Cardiac fibroblast (primary cell): ENCODE results near the gene GABRG3.

Experiments used
- DNase-seq, 2 donors: peaks; one replicate each; pipeline versions ENCODE4 v3.0.0 to v3.0.0-alpha.2; 2010; ENCODE audit warnings: low read depth in 2 of 2
- H3K4me3 ChIP-seq, 2 donors: replicated peaks in 1 of 2; 1 replicate in 1 of 2; 2 replicates in 1 of 2; pipeline ENCODE4 v1.5.1; 2011; ENCODE audit warnings: low read depth in 2 of 2, low read length in 2 of 2, mild to moderate bottlenecking in 2 of 2, moderate library complexity in 1 of 2
- TF ChIP-seq, protein P1 (sequence below): IDR thresholded peaks from one replicate; pipeline ENCODE4 v1.5.1; 2011; ENCODE audit warnings: low read depth, mild to moderate bottlenecking, low read length, inconsistent platforms

Gene GABRG3

DNA sequence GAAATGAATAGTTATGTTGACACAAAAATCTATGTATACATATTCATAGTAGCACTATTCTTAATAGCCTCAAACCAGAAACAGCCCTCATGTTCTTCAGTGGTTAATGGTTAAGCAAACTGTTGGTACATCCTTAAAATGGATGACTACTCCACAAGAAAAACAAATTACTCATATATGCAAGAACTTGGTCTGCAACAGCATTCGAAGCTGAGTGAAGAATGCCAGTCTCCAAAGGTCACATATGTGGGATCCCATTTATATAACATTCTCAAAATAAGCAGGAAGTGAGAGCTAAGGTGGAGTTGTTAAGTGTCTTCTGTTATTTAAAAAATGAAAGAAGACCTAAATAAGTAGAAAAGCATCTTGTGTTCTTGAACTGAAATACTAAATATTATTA is 365.7 kb downstream of the GABRG3 start:
- TF ChIP-seq, protein P1, sequence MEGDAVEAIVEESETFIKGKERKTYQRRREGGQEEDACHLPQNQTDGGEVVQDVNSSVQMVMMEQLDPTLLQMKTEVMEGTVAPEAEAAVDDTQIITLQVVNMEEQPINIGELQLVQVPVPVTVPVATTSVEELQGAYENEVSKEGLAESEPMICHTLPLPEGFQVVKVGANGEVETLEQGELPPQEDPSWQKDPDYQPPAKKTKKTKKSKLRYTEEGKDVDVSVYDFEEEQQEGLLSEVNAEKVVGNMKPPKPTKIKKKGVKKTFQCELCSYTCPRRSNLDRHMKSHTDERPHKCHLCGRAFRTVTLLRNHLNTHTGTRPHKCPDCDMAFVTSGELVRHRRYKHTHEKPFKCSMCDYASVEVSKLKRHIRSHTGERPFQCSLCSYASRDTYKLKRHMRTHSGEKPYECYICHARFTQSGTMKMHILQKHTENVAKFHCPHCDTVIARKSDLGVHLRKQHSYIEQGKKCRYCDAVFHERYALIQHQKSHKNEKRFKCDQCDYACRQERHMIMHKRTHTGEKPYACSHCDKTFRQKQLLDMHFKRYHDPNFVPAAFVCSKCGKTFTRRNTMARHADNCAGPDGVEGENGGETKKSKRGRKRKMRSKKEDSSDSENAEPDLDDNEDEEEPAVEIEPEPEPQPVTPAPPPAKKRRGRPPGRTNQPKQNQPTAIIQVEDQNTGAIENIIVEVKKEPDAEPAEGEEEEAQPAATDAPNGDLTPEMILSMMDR: no peak
- DNase-seq: peak in 1 of 2 donors; percentile 1
- H3K4me3 ChIP-seq: no peak overlapping the region

DNA sequence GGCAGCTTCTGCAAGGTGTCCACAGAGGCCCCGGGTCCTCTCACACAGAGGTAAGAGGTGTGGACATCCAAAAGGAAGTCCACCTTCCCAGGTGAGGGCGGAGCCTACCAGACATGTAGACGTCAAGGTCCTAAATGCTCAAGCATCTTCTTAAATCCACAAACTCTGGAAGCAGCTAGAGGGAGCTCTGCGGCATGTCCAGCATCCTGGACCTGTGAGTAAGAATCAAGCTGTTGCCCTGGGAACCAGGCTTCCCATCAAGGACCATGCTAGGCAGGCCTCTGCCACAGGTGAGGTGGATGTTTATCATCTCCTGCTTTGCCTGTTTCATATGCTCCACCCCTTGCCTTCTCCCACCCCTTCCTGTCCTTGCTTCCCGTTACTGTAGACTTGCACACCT is 368.2 kb downstream of the GABRG3 start:
- no peak for DNase-seq
- no peak overlapping the region for H3K4me3 ChIP-seq
- TF ChIP-seq, protein P1: no peak

DNA sequence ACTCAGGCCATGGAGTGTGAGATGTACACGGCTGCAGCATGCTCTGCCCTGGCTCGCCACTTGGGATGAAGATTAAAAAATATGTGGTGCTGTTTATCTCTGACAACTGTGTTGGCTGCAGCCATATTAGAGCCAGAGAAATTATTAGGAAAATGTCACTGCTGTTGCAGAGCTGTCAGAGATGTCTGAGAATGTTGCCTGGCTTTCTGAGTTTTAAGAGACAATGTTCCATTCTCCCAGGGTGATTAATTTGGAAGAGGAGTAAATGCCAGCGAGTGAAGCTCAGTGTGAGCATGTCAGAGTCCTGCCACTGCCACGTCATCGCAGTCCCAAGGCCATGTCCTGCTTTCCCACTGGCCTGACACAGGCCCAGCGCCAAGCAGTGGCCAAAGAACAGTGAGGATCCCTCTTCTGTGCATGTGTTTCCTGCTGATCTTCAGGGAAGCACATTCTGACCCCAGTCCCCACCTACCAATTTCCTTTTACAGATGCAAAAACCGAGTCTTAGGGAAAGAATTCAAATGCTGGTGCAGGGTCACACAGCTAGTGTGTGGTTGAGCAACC is 370.9 kb downstream of the GABRG3 start:
- no peak for DNase-seq
- H3K4me3 ChIP-seq: no peak overlapping the region
- TF ChIP-seq, protein P1: no peak

DNA sequence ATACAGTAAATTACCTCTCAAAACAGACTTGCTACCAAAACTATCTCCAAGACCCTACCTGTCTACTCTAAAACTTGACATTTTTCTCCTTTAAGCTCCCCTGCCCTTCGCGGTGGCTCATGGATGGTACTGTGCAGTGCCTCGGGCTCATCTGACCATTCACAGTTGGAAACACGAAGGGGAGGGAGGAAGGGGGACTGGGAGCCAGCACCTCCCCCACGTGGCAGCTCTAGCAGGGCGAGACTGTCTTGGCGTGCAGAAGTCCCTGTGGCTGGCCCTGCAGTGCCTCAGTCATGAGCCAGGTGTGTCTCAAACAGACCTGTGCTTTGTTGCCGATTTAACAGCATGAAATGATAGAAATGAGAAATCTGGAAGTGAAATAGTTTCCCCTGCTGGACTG is 372.0 kb downstream of the GABRG3 start:
- TF ChIP-seq, protein P1: no peak
- no peak overlapping the region for H3K4me3 ChIP-seq
- no peak for DNase-seq

DNA sequence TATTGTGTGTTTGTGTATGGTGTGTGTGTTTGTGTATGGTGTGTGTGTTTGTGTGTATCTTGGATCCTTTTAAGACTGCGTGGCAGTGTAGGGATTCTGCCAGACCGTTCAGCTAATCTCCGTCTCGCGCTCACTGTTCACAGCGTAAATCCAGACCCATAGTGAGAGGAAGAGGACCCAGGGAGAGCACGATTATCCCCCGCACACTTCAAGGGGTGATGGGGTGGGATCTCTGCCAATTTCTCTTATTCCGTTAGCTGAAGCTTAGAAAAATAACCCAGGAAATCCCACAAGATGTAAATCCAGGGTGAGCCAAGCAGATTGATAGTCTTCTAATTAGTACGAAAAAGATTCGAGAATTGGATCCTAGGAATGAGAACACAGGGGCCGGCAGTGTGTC is 381.2 kb downstream of the GABRG3 start:
- H3K4me3 ChIP-seq: no peak overlapping the region
- TF ChIP-seq, protein P1: no peak
- no peak for DNase-seq

DNA sequence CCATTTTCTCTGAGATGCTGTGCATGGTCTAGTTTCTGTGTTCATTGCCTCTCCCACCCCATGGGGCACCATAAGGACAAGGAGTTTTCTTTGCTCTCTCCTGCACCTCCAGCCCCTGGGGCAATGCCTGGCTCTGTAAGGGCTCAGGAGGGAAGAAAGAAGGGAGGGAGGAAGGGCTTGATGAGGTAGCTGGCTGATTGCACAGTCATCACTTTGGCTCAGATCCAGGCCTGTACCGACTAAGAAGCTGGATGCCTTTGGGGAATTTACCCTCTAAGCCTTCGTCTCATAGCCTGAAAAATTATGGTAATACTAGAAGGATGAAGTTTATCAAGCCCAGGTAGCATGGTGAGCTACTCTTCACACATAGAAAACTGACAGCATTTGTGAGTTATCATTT is 382.9 kb downstream of the GABRG3 start:
- TF ChIP-seq, protein P1: no peak

More for the DNA sequence above, 382.9 kb downstream of the GABRG3 start:
- peak in 1 of 2 donors; percentile 6 for DNase-seq
- no peak overlapping the region for H3K4me3 ChIP-seq
